Vagina (tissue), 2 donors: Measurements from ENCODE around the gene CACNA1C.

Experiments used
- POLR2A ChIP-seq, 2 donors: fragments of 450-650 bp; IDR thresholded peaks; one replicate each; pipeline ENCODE4 v1.6.1; 2017; ENCODE audit warnings: antibody characterized with exemption in 2 of 2, mild to moderate bottlenecking in 2 of 2, moderate library complexity in 2 of 2
- POLR2AphosphoS5 ChIP-seq, 2 donors: sonication (generic); formaldehyde crosslinking; IDR thresholded peaks; one replicate each; pipeline ENCODE4 v1.9.0; 2017; ENCODE audit warnings: antibody characterized with exemption in 2 of 2, mild to moderate bottlenecking in 2 of 2, low read depth in 1 of 2; ENCODE audit not compliant: insufficient read depth in 1 of 2
- TF ChIP-seq, protein P1 (sequence below), 3 experiments: fragments of 450-650 bp in 2 of 3; fragments of 200-600 bp in 1 of 3; sonication (generic) in 1 of 3; IDR thresholded peaks; one replicate each; pipeline ENCODE4 v1.5.1; 2017 to 2019; ENCODE audit warnings: antibody characterized with exemption in 3 of 3, mild to moderate bottlenecking in 2 of 3, moderate library complexity in 2 of 3

DNA sequence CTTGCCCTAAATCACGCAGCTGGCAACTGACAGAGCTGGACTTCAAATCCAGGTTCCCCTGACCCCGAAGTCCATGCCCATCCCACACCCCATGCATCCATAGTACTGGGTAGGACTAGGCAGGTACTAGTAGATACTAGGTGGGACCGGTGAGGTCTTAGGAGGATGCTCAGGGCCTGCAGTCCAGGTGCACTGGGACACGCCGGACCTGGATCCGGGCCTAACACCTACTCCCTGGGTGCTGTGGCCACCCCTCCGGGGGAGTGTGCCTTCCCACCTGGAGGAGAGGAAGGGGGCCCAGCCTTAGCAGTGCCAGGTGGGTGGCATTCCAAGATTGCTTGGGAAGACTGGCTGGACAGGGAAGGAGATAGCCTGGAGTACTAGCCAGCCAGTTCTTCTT lies 64.8 kb downstream of the CACNA1C start:
- TF ChIP-seq POLR2AphosphoS5 (IDR thresholded peaks at IDR 0.05; ENCODE audit: insufficient read depth in 1 of 2, low read depth in 1 of 2), result no peak
- TF ChIP-seq, protein P1, sequence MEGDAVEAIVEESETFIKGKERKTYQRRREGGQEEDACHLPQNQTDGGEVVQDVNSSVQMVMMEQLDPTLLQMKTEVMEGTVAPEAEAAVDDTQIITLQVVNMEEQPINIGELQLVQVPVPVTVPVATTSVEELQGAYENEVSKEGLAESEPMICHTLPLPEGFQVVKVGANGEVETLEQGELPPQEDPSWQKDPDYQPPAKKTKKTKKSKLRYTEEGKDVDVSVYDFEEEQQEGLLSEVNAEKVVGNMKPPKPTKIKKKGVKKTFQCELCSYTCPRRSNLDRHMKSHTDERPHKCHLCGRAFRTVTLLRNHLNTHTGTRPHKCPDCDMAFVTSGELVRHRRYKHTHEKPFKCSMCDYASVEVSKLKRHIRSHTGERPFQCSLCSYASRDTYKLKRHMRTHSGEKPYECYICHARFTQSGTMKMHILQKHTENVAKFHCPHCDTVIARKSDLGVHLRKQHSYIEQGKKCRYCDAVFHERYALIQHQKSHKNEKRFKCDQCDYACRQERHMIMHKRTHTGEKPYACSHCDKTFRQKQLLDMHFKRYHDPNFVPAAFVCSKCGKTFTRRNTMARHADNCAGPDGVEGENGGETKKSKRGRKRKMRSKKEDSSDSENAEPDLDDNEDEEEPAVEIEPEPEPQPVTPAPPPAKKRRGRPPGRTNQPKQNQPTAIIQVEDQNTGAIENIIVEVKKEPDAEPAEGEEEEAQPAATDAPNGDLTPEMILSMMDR (IDR thresholded peaks at IDR 0.05), result no peak
- TF ChIP-seq POLR2A (IDR thresholded peaks at IDR 0.05), result no peak
